NCI-H1105 treated with DMSO at 0.1 percent for 48 hours (cell line): ENCODE results near the gene EPHA10.

Experiments
- DNase-seq: peaks from one replicate; lab custom pipeline; 2025; lab: John Stamatoyannopoulos, UW

The EPHA10 gene

GRCh38 chr1:37734629-37735591 is 30.0 kb downstream of the EPHA10 start:
- DNase-seq = no peak

GRCh38 chr1:37732111-37732780 is 32.7 kb downstream of the EPHA10 start:
- DNase-seq = no peak

GRCh38 chr1:37731312-37732019 is 33.5 kb downstream of the EPHA10 start:
- DNase-seq = no peak

- DNase-seq = no peak
These were observed 34.5 kb downstream of the EPHA10 start for GRCh38 chr1:37730376-37730775.

GRCh38 chr1:37728416-37728815 is 36.5 kb downstream of the EPHA10 start:
- DNase-seq = no peak

- DNase-seq = no peak
These were observed 38.0 kb downstream of the EPHA10 start for GRCh38 chr1:37726751-37727585.

- DNase-seq = no peak
These were observed 38.9 kb downstream of the EPHA10 start for GRCh38 chr1:37725851-37726613.

- DNase-seq = no peak
These were observed 40.3 kb downstream of the EPHA10 start for GRCh38 chr1:37724575-37724974.

- DNase-seq = no peak
These were observed 41.4 kb downstream of the EPHA10 start for GRCh38 chr1:37723390-37724078.

GRCh38 chr1:37723072-37723389 is 41.9 kb downstream of the EPHA10 start:
- no peak for DNase-seq

GRCh38 chr1:37722181-37723071 is 42.5 kb downstream of the EPHA10 start:
- DNase-seq = no peak

GRCh38 chr1:37721565-37721964 is 43.4 kb downstream of the EPHA10 start:
- DNase-seq = no peak

GRCh38 chr1:37720231-37721130 is 44.4 kb downstream of the EPHA10 start:
- DNase-seq = no peak

- DNase-seq = no peak
These were observed 45.2 kb downstream of the EPHA10 start for GRCh38 chr1:37719572-37720195.

GRCh38 chr1:37718901-37719571 is 45.9 kb downstream of the EPHA10 start:
- DNase-seq = no peak

- no peak for DNase-seq
These were observed 46.6 kb downstream of the EPHA10 start for GRCh38 chr1:37718181-37718900.

GRCh38 chr1:37717631-37718030 is 47.3 kb downstream of the EPHA10 start:
- no peak for DNase-seq
